Heart right ventricle (tissue), 16 donors: ENCODE results near the gene TENT5C. TPM values are rescaled to one million over a fixed set of nuclear protein-coding genes. Genes with fewer than 3 reads are reported as not detected.

Source experiments
- ATAC-seq, 8 donors: fragments of 200-7000 bp; cut with Tn5 transposase; one replicate each; pipeline ENCODE4 v1.9.1; 2020; ENCODE audit warnings: mild to moderate bottlenecking in 8 of 8, moderate library complexity in 8 of 8, moderate number of reproducible peaks in 1 of 8
- DNase-seq, 2 donors: peaks; one replicate each; pipeline ENCODE4 v3.0.0-alpha.2; 2020
- H3K27ac ChIP-seq, 10 donors: fragments of 200-600 bp; sonication (generic) in 2 of 10; one replicate each; pipeline versions ENCODE4 v1.5.0 to v1.8.0; 2020 to 2022; ENCODE audit warnings: mild to moderate bottlenecking in 3 of 10
- H3K27me3 ChIP-seq, 7 donors: fragments of 200-600 bp; one replicate each; pipeline ENCODE4 v1.8.0; 2021 to 2022; ENCODE audit warnings: mild to moderate bottlenecking in 2 of 7
- H3K36me3 ChIP-seq, 9 donors: fragments of 200-600 bp; sonication (generic) in 1 of 9; one replicate each; pipeline versions ENCODE4 v1.5.0 to v1.8.0; 2020 to 2022; ENCODE audit warnings: mild to moderate bottlenecking in 2 of 9
- H3K4me1 ChIP-seq, 9 donors: fragments of 200-600 bp; sonication (generic) in 1 of 9; one replicate each; pipeline versions ENCODE4 v1.5.0 to v1.8.0; 2020 to 2022; ENCODE audit warnings: mild to moderate bottlenecking in 4 of 9
- H3K4me3 ChIP-seq, 10 donors: fragments of 200-600 bp; sonication (generic) in 2 of 10; one replicate each; pipeline versions ENCODE4 v1.5.0 to v1.8.0; 2020 to 2022; ENCODE audit warnings: mild to moderate bottlenecking in 7 of 10, moderate library complexity in 2 of 10
- H3K9me3 ChIP-seq, 11 donors: fragments of 200-600 bp in 10 of 11; sonication (generic) in 2 of 11; one replicate each; pipeline versions ENCODE4 v1.5.0 to v1.8.0; 2013 to 2022; ENCODE audit warnings: mild to moderate bottlenecking in 2 of 11, control low read depth in 1 of 11, moderate library complexity in 1 of 11
- CTCF ChIP-seq, 9 donors: fragments of 200-600 bp; sonication (generic) in 2 of 9; IDR thresholded peaks; one replicate each; pipeline versions ENCODE4 v1.5.0 to v1.8.0; 2021 to 2022; ENCODE audit warnings: antibody characterized with exemption in 9 of 9, mild to moderate bottlenecking in 5 of 9, moderate library complexity in 1 of 9
- WGBS, 2 donors: extraction: QIAGEN DNeasy Blood & Tissue Kit; methylation state at CpG; one replicate each; pipeline ENCODE4 v1.1.7; 2013; ENCODE audit warnings: inconsistent platforms in 1 of 2; 5-methylcytosine and 5-hydroxymethylcytosine counted together
- intact Hi-C, 10 donors: fragments of 100-400 bp; cut with DNase I; formaldehyde crosslinking; loops; one replicate each; pipeline versions ENCODE4 v1.11.1 to v1.14.2; 2022
- polyA plus RNA-seq, 2 donors: library from polyadenylated mRNA; stranded (reverse); fragments of 200-250 nt; gene quantifications; one replicate each; pipeline ENCODE4 v1.2.3, GENCODE V29; 2013
- total RNA-seq, 10 donors: library from RNA; stranded (reverse); fragmentation: NEBNext Ultra II Directional in 3 of 10; extraction: Animal tissue kit (Norgen Biotek cat#: 25700) in 3 of 10; gene quantifications; one replicate each; pipeline versions ENCODE4 v1.2.1 to v1.2.4, GENCODE V29; 2021 to 2023
- donor health status: Arrhythmogenic right ventricular cardiomyopathy.
- donor health status: ischemic (EF 13 %, LVEDD 7.1; RV severe dilation, severe dysfunction).
- donor health status: healthy with polysubstance abuse.
- donor health status: DM: no; HTN: yes; CAD: no.
- donor health status: DM: no; HTN: no; CAD: no.
- donor health status: ischemic (EF 25% LVEDD 6.9; RV normal size, moderate dysfunction).
- donor health status: ischemic (EF 25% LVEDD 5.7; RV mildly dilated, moderate dysfunction).
- donor health status: healthy.
- donor health status: DM: yes; HTN: yes; CAD: no.
- donor health status: Ischemic cardiomyopathy.
- donor health status: ischemic (EF 35%, LVEDD 5.7; RV mildly dilated, moderate dysfunction).
- donor health status: nonischemic (EF 11% LVEDD 7.7; RV severe dilation, severe dysfunction).
- donor health status: DM: yes; HTN: yes; CAD: no.
- donor health status: PGD.
- donor health status: ischemic (EF 29% LVEDD 5.4; RV normal size, mild dysfunction).
- donor health status: nonischemic (EF 23%, LVEDD 6.1; RV moderate dilation, normal function).

TENT5C gene
- total and polyA plus RNA-seq, 12 donors, result 3.1 to 23.1 (median 10.2) TPM

GRCh38 chr1:117638759-117639158 is 32.9 kb downstream of the TENT5C start:
- no peaks in the 10 kb centered on the region for H3K4me1 ChIP-seq
- 79 to 84% methylated on average over 4 of the region's 4 CpGs for WGBS, 2 donors
- no peaks in the 10 kb centered on the region for H3K9me3 ChIP-seq
- TF ChIP-seq CTCF (IDR thresholded peaks at IDR 0.05), result no peak
- no peak overlapping the region for H3K27ac ChIP-seq
- no peaks in the 10 kb centered on the region for H3K36me3 ChIP-seq
- no peak for DNase-seq
- H3K4me3 ChIP-seq, result no peak overlapping the region
- intact Hi-C loops, result no loop called here
- no peak for ATAC-seq
- H3K27me3 ChIP-seq, result no peaks in the 10 kb centered on the region

GRCh38 chr1:117639741-117640140 is 33.9 kb downstream of the TENT5C start:
- Histone ChIP-seq H3K4me3 (no peak overlapping the region), H3K9me3 (no peaks in the 10 kb centered on the region), H3K27ac (no peak overlapping the region), H3K36me3 (no peaks in the 10 kb centered on the region), H3K27me3 (no peaks in the 10 kb centered on the region), H3K4me1 (no peaks in the 10 kb centered on the region)
- ATAC-seq, result no peak
- TF ChIP-seq CTCF (IDR thresholded peaks at IDR 0.05), result no peak
- WGBS, 2 donors, result 76 to 77% methylated on average over 4 of the region's 4 CpGs
- intact Hi-C loops, result no loop called here
- no peak for DNase-seq

GRCh38 chr1:117641536-117641935 is 35.7 kb downstream of the TENT5C start:
- Histone ChIP-seq H3K36me3 (no peaks in the 10 kb centered on the region), H3K27me3 (no peaks in the 10 kb centered on the region), H3K9me3 (no peaks in the 10 kb centered on the region), H3K4me1 (no peaks in the 10 kb centered on the region), H3K4me3 (no peak overlapping the region), H3K27ac (no peak overlapping the region)
- WGBS, 2 donors, result 86 to 92% methylated on average over 3 of the region's 3 CpGs
- DNase-seq (no peak), ATAC-seq (no peak)
- TF ChIP-seq CTCF (IDR thresholded peaks at IDR 0.05), result no peak
- intact Hi-C loops, result no loop called here

- 94 to 95% methylated on average over 4 of the region's 4 CpGs for WGBS, 2 donors
- TF ChIP-seq CTCF (IDR thresholded peaks at IDR 0.05), result no peak
- ATAC-seq, result no peak
- H3K9me3 ChIP-seq, result no peaks in the 10 kb centered on the region
- no peaks in the 10 kb centered on the region for H3K36me3 ChIP-seq
- no peak overlapping the region for H3K27ac ChIP-seq
- no peak for DNase-seq
- intact Hi-C loops, result no loop called here
- no peaks in the 10 kb centered on the region for H3K27me3 ChIP-seq
- no peaks in the 10 kb centered on the region for H3K4me1 ChIP-seq
- H3K4me3 ChIP-seq, result no peak overlapping the region
These were observed 37.1 kb downstream of the TENT5C start for GRCh38 chr1:117642963-117643362.

- no peak overlapping the region for H3K27ac ChIP-seq
- no peaks in the 10 kb centered on the region for H3K9me3 ChIP-seq
- DNase-seq (no peak), ATAC-seq (no peak)
- 66 to 82% methylated on average over 2 of the region's 2 CpGs for WGBS, 2 donors
- TF ChIP-seq CTCF (IDR thresholded peaks at IDR 0.05), result no peak
- H3K4me3 ChIP-seq, result no peak overlapping the region
- no peaks in the 10 kb centered on the region for H3K36me3 ChIP-seq
- intact Hi-C loops, result no loop called here
- H3K4me1 ChIP-seq, result no peaks in the 10 kb centered on the region
- H3K27me3 ChIP-seq, result no peaks in the 10 kb centered on the region
These were observed 37.8 kb downstream of the TENT5C start for GRCh38 chr1:117643601-117644000.
